Fibroblast of skin of right biceps (primary cell): ENCODE results near the gene TEN1.

Experiments used
- DNase-seq: peaks from one replicate; pipeline ENCODE4 v3.0.0-alpha.2; 2013

The TEN1 gene

GRCh38 chr17:75979705-75980187 is 706 bp downstream of the TEN1 start:
- DNase-seq = no peak

- DNase-seq = peak; percentile 21
These were observed 1.4 kb downstream of the TEN1 start for GRCh38 chr17:75980188-75981018.

- DNase-seq = no peak
These were observed 2.1 kb downstream of the TEN1 start for GRCh38 chr17:75981019-75981615.

- DNase-seq = peak; percentile 10
These were observed 4.6 kb downstream of the TEN1 start for GRCh38 chr17:75983501-75984181.

DNA sequence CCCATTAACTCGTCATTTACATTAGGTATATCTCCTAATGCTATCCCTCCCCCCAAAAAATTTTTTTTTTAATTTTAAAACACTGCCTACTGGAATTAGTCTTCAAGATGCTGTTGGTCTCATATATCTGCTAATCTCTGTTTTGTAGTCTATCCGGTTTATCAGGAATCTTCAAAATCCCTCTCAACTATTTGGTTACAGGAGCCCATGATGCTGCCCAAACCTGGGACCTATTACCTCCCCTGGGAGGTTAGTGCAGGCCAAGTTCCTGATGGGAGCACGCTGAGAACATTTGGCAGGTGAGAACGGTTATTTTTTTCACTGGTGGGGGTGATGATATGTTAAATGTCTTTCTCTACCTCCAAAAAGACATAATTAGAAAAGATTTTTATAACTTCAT is 6.9 kb downstream of the TEN1 start:
- no peak for DNase-seq

DNA sequence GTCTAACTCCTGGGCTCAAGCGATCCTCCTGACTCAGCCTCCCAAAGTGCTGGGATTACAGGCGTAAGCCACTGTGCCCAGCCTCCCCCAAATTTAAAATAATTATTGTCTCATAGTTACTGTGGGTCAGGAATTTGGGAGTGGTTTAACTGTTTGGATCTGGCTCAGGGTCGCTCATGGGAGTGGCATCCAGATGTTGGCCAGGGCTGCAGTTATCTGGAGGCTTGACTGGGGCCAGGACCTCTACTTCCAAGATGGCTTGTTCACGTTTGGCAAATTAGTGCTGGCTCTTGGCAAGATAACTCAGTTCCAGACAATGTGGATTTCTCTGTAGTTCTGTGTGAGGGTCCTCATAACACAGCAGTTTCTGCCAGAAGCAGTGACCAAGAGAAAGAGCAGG is 8.0 kb downstream of the TEN1 start:
- no peak for DNase-seq

- DNase-seq = no peak
These were observed 12.4 kb downstream of the TEN1 start for GRCh38 chr17:75991396-75991795.

GRCh38 chr17:75994802-75995370 is 15.8 kb downstream of the TEN1 start:
- no peak for DNase-seq

GRCh38 chr17:75995385-75995925 is 16.4 kb downstream of the TEN1 start:
- DNase-seq = no peak

- DNase-seq = peak; percentile 73
These were observed 17.9 kb downstream of the TEN1 start for GRCh38 chr17:75996665-75997590.

DNA sequence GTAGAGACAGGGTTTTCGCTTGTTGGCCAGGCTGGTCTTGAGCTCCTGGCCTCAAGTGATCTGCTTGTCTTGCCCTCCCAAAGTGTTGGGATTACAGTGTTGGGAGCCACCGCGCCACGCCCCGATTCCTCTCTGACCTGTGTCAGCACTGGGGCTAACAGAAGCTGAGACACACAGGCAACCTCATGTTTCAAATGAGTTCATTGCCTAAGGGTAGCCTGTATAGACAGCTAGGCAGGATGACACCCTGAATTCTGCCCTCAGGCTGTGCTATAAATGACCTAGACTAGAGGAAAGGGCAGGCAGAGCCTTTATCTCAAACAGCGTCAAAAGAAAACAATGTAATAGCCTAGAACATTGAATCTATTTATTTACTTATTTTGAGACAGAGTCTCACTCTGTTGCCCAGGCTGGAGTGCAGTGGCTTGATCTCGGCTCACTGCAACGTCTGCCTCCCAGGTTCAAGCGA is 19.3 kb downstream of the TEN1 start:
- no peak for DNase-seq

DNA sequence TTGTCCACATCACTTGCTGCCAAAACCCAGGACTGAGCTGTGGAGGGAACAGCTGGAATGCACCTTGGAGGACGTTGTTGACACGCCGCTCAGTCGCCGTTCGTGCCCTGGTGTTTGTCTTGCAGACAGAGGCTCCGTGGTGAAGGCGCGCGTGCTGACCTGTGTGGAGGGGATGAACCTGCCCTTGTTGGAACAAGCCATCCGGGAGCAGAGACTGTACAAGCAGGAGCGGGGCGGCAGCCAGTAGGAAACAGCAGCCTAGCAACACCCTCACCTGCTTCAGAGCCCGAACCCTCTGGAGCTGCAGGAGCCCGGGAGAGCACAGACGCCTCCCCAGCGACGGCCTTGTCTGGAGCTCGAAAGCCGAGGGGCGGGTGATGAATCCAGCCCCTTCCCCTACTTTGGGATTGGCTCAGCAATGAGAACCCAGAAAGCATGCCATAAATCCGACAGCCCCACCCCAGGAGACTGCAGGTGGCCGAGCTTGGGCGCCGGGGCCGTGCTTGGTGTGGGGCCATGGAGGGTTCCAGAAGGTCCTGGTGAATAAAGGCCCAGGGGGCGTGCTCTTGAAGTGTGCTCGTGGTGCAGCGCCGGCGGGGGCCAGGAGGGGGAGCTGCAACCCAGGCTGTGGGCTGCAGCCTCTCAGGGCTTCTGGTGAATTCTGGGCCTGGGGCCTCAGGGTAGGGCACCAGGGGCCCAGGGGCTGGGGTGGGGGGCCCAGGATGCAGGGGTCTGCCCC is 21.1 kb downstream of the TEN1 start:
- peak; percentile 40 for DNase-seq

DNA sequence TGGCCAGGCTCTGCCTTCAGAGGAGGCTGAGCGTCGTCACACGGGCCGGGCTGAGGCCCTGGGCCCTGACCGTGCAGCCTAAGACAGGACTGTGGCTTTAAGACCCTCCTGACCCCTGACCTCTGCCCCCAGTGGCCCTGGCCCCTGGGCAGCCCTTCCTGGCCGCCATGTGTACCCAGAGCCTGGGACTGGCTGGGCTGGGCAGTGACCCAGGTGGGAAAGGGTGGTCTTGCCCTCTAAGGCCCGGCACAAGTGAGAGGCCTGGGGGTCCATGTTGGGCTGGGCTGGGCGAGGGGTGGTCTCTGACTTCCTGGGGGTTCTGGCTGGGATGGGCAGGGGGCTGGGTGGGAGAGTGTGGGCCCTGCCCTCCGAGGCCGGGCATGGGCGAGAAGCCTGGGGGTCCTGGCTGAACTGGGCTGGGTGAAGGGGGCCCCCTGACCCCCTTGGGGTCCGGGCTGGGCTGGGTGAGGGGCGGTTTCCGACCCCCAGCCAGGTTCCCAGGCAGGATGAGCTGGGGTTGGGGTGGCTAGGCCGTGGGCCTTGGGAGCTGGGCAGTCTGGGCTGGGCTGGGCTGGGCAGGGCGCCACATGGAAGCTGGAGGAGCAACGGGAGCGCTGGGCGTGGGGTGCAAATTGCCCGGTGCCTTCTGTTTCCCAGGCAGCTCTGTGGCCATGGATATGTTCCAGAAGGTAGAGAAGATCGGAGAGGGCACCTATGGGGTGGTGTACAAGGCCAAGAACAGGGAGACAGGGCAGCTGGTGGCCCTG is 21.9 kb downstream of the TEN1 start, which contains the start of gene CDK3:
Gene CDK3 (plus strand): TSS at position 101 of the 767 bp plus-strand sequence. CDS start 571 bp downstream, at position 672.
- DNase-seq = no peak

GRCh38 chr17:76002100-76002499 is 23.1 kb downstream of the TEN1 start:
- no peak for DNase-seq

DNA sequence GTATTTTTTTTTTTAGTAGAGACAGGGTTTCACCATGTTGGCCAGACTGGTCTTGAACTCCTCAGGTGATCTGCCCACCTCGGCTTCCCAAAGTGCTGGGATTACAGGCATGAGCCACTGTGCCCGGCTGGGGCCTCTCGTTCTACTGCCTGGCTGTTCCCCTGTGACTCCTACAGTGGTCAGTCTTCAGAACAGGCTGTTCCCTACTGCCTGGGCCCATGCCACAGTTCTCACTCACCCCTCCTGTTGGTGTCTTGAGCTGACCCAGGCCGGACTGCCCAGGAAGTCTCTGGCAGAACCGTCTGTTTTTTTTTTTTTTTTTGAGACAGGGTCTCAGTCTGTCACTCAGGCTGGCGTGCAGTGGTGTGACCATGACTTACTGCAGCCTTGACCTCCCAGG is 24.9 kb downstream of the TEN1 start:
- DNase-seq = no peak

DNA sequence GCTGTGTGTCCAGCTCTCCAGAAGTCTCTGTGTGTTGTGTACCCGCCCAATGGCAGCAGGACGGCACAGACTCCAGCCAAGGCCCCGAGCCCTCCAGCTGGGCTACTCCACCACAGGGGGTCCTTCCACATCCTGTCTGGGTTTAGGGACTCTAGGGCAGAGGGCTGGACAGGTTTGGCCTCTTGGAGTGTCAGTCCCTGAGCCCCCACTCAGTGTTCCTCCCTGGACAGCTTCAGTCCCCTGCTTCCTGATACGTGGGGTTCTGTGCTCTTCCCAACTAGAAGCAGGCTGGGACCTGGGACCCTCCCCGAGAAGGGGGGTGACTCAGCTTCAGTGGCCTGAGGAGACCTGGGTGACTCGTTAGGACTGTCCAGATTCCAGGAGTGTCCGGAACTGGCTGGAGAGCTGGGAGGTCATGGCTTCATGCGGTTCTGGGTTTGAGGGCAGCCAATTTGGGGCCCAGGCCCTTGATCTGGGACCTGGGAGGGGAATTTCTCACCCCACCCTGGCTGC is 25.8 kb downstream of the TEN1 start:
- peak; percentile 14 for DNase-seq

DNA sequence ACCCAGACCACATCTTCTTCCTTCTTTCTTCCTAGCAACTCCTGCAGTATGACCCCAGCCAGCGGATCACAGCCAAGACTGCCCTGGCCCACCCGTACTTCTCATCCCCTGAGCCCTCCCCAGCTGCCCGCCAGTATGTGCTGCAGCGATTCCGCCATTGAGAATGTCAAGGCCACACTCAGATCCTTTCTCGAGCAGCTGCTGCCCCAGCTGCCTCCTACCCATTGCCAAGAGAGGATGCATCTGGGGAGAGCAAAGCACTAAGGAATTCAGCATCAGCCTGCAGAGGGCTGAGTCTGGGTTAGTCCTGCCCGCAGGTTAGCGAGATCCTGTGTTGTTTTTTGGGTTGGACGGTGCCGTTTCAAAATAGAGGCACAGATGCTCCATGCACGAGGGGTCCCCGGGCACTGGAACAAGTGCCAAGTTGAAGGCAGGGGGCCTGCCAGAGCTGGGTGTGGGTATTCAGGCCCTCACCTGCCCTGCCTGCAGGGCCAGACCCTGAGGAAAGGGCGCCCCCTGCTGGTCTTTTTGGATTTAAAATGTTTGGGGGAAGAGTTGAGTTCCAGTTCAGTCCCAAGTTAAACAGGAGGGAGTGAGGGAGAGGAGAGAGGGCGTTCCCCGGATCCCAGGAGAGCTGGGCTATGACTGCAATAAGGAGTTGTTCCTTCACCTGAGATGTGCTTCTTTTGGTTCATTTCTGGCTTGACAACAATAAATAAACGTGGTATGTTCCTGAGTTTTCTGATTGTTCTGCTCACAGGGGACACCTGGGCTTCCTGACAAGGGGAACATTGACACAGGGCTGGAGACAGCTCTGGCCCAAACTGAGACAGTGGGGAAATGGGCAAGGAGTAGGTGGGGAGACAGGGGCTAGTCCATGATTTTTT is 26.5 kb downstream of the TEN1 start:
- peak; percentile 61 for DNase-seq

GRCh38 chr17:76007131-76007849 is 28.2 kb downstream of the TEN1 start:
- no peak for DNase-seq
